Neural cell (in vitro differentiated cells): ENCODE data around the gene OOSP1. TPM values are rescaled to one million over a fixed set of nuclear protein-coding genes. Genes with fewer than 3 reads are reported as not detected.

Experiments
- H2AFZ ChIP-seq: fragments of 200-600, 300-800 bp; sonication (generic), shearing (Covaris generic); 2 replicates; pipeline ENCODE4 v1.6.0; 2014; ENCODE audit warnings: low read depth, mild to moderate bottlenecking, antibody characterized with exemption, low read length, moderate library complexity
- H3F3A ChIP-seq: fragments of 200-600 bp; shearing (Covaris generic); 2 replicates; pipeline ENCODE4 v1.6.1; 2016; ENCODE audit warnings: mild to moderate bottlenecking, moderate library complexity, mixed read lengths, antibody characterized with exemption, low read length; ENCODE audit not compliant: insufficient read depth, poor library complexity, severe bottlenecking
- H3K27ac ChIP-seq: fragments of 200-600, 300-800 bp; sonication (generic), shearing (Covaris generic); 2 replicates; pipeline ENCODE4 v1.5.1; 2014; ENCODE audit warnings: mild to moderate bottlenecking, low read length, moderate library complexity
- H3K27me3 ChIP-seq: fragments of 300-800, 200-600 bp; sonication (generic), shearing (Covaris generic); 2 replicates; pipeline ENCODE4 v1.6.0; 2014; ENCODE audit warnings: mild to moderate bottlenecking, low read depth, low read length, moderate library complexity; ENCODE audit not compliant: insufficient read depth
- H3K36me3 ChIP-seq: fragments of 300-800, 200-600 bp; sonication (generic), shearing (Covaris generic); 2 replicates; pipeline ENCODE4 v1.5.1; 2014; ENCODE audit warnings: mild to moderate bottlenecking, antibody characterized with exemption, low read length, moderate library complexity; ENCODE audit not compliant: insufficient read depth
- H3K4me2 ChIP-seq: fragments of 300-800, 200-600 bp; sonication (generic), shearing (Covaris generic); 2 replicates; pipeline ENCODE4 v1.6.0; 2014; ENCODE audit warnings: mild to moderate bottlenecking, low read length
- H3K4me3 ChIP-seq: fragments of 300-800, 200-600 bp; sonication (generic), shearing (Covaris generic); 2 replicates; pipeline ENCODE4 v1.5.1; 2014; ENCODE audit warnings: mild to moderate bottlenecking, low read length, moderate library complexity
- H3K79me2 ChIP-seq: fragments of 200-600 bp; shearing (Covaris generic); replicated peaks from 2 replicates; pipeline ENCODE4 v1.6.0; 2014; ENCODE audit warnings: mild to moderate bottlenecking, low read length, moderate library complexity; ENCODE audit not compliant: insufficient read depth
- H3K9ac ChIP-seq: fragments of 300-800, 200-600 bp; sonication (generic), shearing (Covaris generic); 2 replicates; pipeline ENCODE4 v1.6.1; 2016; ENCODE audit warnings: mild to moderate bottlenecking, low read length, mixed read lengths
- H3K9me2 ChIP-seq: fragments of 200-600 bp; shearing (Covaris generic); 2 replicates; pipeline ENCODE4 v1.6.1; 2016; ENCODE audit warnings: mild to moderate bottlenecking, low read length, mixed read lengths; ENCODE audit not compliant: insufficient read depth
- H3K9me3 ChIP-seq: fragments of 200-600, 300-800 bp; sonication (generic), shearing (Covaris generic); 2 replicates; pipeline ENCODE4 v1.6.1; 2016; ENCODE audit warnings: mild to moderate bottlenecking, mixed run types, low read length, moderate library complexity, mixed read lengths
- H4K20me1 ChIP-seq: fragments of 200-600 bp; shearing (Covaris generic); 2 replicates; pipeline ENCODE4 v1.6.1; 2016; ENCODE audit warnings: mild to moderate bottlenecking, mixed run types; ENCODE audit not compliant: insufficient read depth
- CTCF ChIP-seq: fragments of 450-650 bp; IDR thresholded peaks from 2 replicates; pipeline ENCODE4 v1.5.1; 2014; ENCODE audit warnings: antibody characterized with exemption, mild to moderate bottlenecking, moderate library complexity; ENCODE audit not compliant: poor library complexity, severe bottlenecking
- EP300 ChIP-seq: fragments of 450-650 bp; conservative IDR thresholded peaks from 2 replicates; pipeline ENCODE4 v1.6.1; 2014; ENCODE audit warnings: antibody characterized with exemption, mild to moderate bottlenecking, moderate library complexity; ENCODE audit not compliant: poor library complexity, severe bottlenecking
- EZH2 ChIP-seq: fragments of 200-600, 300-800 bp; shearing (Covaris generic), sonication (generic); IDR thresholded peaks from 2 replicates; pipeline ENCODE4 v1.6.1; 2014; ENCODE audit warnings: antibody characterized with exemption, low read length, borderline replicate concordance, mild to moderate bottlenecking; ENCODE audit not compliant: insufficient read depth, poor library complexity, severe bottlenecking
- MXI1 ChIP-seq: fragments of 450-650 bp; conservative IDR thresholded peaks from 2 replicates; pipeline ENCODE4 v1.6.1; 2014; ENCODE audit warnings: antibody characterized with exemption, mild to moderate bottlenecking; ENCODE audit not compliant: poor library complexity, severe bottlenecking
- POLR2AphosphoS5 ChIP-seq: IDR thresholded peaks from 2 replicates; pipeline ENCODE4 v1.6.1; 2012
- RAD21 ChIP-seq: fragments of 450-650 bp; conservative IDR thresholded peaks from 2 replicates; pipeline ENCODE4 v1.6.1; 2014; ENCODE audit warnings: antibody characterized with exemption, mild to moderate bottlenecking, moderate library complexity
- REST ChIP-seq: IDR thresholded peaks from 2 replicates; pipeline ENCODE4 v1.6.1; 2012; ENCODE audit warnings: borderline replicate concordance
- SMC3 ChIP-seq: fragments of 450-650 bp; conservative IDR thresholded peaks from 2 replicates; pipeline ENCODE4 v1.6.1; 2014; ENCODE audit warnings: antibody characterized with exemption, mild to moderate bottlenecking, moderate library complexity; ENCODE audit not compliant: poor library complexity
- TAF1 ChIP-seq: IDR thresholded peaks from 2 replicates; pipeline ENCODE4 v1.6.1; 2012; ENCODE audit warnings: low read depth
- polyA plus RNA-seq: library from polyadenylated mRNA; depleted of rRNA; stranded (reverse); fragments of >200 nt; gene quantifications from 2 replicates; pipeline ENCODE4 v1.2.3, GENCODE V29; 2014

OOSP1 gene
- polyA plus RNA-seq, 1 donor from 2014 or later = not detected

- no peaks in the 10 kb centered on the region for H3K9me3 ChIP-seq
- H3K79me2 ChIP-seq = no peaks in the 10 kb centered on the region
- no peaks in the 10 kb centered on the region for H3K27me3 ChIP-seq
- no peaks in the 10 kb centered on the region for H3K36me3 ChIP-seq
- no peak overlapping the region for H2AFZ ChIP-seq
- no peak for TF ChIP-seq POLR2AphosphoS5
- TF ChIP-seq SMC3 = no peak
- no peak for TF ChIP-seq EP300
- TF ChIP-seq MXI1 = no peak
- no peak for TF ChIP-seq CTCF
- no peak for TF ChIP-seq REST
- no peak for TF ChIP-seq TAF1
- no peak for TF ChIP-seq RAD21
- no peak for TF ChIP-seq EZH2
- H4K20me1 ChIP-seq = no peaks in the 10 kb centered on the region
- no peaks in the 10 kb centered on the region for H3F3A ChIP-seq
- H3K4me2 ChIP-seq = no peak overlapping the region
- H3K9ac ChIP-seq = no peak overlapping the region
- H3K9me2 ChIP-seq = no peaks in the 10 kb centered on the region
- H3K4me3 ChIP-seq = no peak overlapping the region
- H3K27ac ChIP-seq = no peak overlapping the region
Measured at GRCh38 chr11:59894616-59895015, 43.6 kb upstream of the OOSP1 start.

GRCh38 chr11:59898046-59898445, 40.2 kb upstream of the OOSP1 start:
- H3K9ac ChIP-seq = no peak overlapping the region
- no peak overlapping the region for H2AFZ ChIP-seq
- no peak overlapping the region for H3K4me3 ChIP-seq
- no peaks in the 10 kb centered on the region for H3K9me3 ChIP-seq
- H3K27ac ChIP-seq = no peak overlapping the region
- no peaks in the 10 kb centered on the region for H3K9me2 ChIP-seq
- H3K27me3 ChIP-seq = no peaks in the 10 kb centered on the region
- no peaks in the 10 kb centered on the region for H3F3A ChIP-seq
- no peaks in the 10 kb centered on the region for H4K20me1 ChIP-seq
- no peaks in the 10 kb centered on the region for H3K36me3 ChIP-seq
- H3K4me2 ChIP-seq = no peak overlapping the region
- no peak for TF ChIP-seq POLR2AphosphoS5
- TF ChIP-seq TAF1 = no peak
- no peak for TF ChIP-seq EP300
- no peak for TF ChIP-seq MXI1
- no peak for TF ChIP-seq EZH2
- TF ChIP-seq REST = no peak
- TF ChIP-seq SMC3 = no peak
- TF ChIP-seq CTCF = no peak
- TF ChIP-seq RAD21 = no peak
- H3K79me2 ChIP-seq = no peaks in the 10 kb centered on the region
